Measurements from ENCODE around the gene TMEM267. TPM values are rescaled to one million over a fixed set of nuclear protein-coding genes. Genes with fewer than 3 reads are reported as not detected.
"Not testable (repeated sequence)": the region's sequence is repeated elsewhere in the genome, so short reads cannot be mapped to it uniquely, and the experiment has no call there.

TMEM267 gene
- total RNA-seq, 1 donor from 2014 or later: 8.7 TPM

- DNase-seq (ENCODE audit: low spot score): no peak
- intact Hi-C loops (cut with DNase I): no loop called here
Observed at GRCh38 chr5:43469671-43470391, 13.8 kb downstream of the TMEM267 start.

- intact Hi-C loops (cut with DNase I): no loop called here
- DNase-seq (ENCODE audit: low spot score): no peak
Observed at GRCh38 chr5:43467100-43467499, 16.6 kb downstream of the TMEM267 start.

- DNase-seq (ENCODE audit: low spot score); intact Hi-C loops (cut with DNase I): not testable (repeated sequence)
Observed at GRCh38 chr5:43465455-43465854, 18.2 kb downstream of the TMEM267 start.

GRCh38 chr5:43461066-43461465 is 22.6 kb downstream of the TMEM267 start:
- intact Hi-C loops (cut with DNase I): no loop called here
- DNase-seq (ENCODE audit: low spot score): no peak

GRCh38 chr5:43456556-43456955 is 27.1 kb downstream of the TMEM267 start:
- intact Hi-C loops (cut with DNase I): no loop called here
- DNase-seq (ENCODE audit: low spot score): no peak

- DNase-seq (ENCODE audit: low spot score); intact Hi-C loops (cut with DNase I): not testable (repeated sequence)
Observed at GRCh38 chr5:43441575-43441974, 42.1 kb downstream of the TMEM267 start.

- intact Hi-C loops (cut with DNase I): no loop called here
- no peak for DNase-seq (ENCODE audit: low spot score)
Observed at GRCh38 chr5:43437062-43437660, 46.5 kb downstream of the TMEM267 start.

GRCh38 chr5:43433382-43433781 is 50.3 kb downstream of the TMEM267 start:
- no peak for DNase-seq (ENCODE audit: low spot score)
- intact Hi-C loops (cut with DNase I): no loop called here

- intact Hi-C loops (cut with DNase I): no loop called here
Observed at GRCh38 chr5:43432486-43433375, 50.9 kb downstream of the TMEM267 start.

GRCh38 chr5:43429706-43430105 is 54.0 kb downstream of the TMEM267 start:
- intact Hi-C loops (cut with DNase I): no loop called here
- no peak for DNase-seq (ENCODE audit: low spot score)

More at GRCh38 chr5:43432486-43433375, 50.9 kb downstream of the TMEM267 start:
- no peak for DNase-seq (ENCODE audit: low spot score)

- intact Hi-C loops (cut with DNase I): no loop called here
- DNase-seq (ENCODE audit: low spot score): no peak
Observed at GRCh38 chr5:43429016-43429415, 54.6 kb downstream of the TMEM267 start.

- no peak for DNase-seq (ENCODE audit: low spot score)
- intact Hi-C loops (cut with DNase I): no loop called here
Observed at GRCh38 chr5:43427306-43427705, 56.4 kb downstream of the TMEM267 start.

- intact Hi-C loops (cut with DNase I): no loop called here
- no peak for DNase-seq (ENCODE audit: low spot score)
Observed at GRCh38 chr5:43425983-43426382, 57.7 kb downstream of the TMEM267 start.

- DNase-seq (ENCODE audit: low spot score); intact Hi-C loops (cut with DNase I): not testable (repeated sequence)
Observed at GRCh38 chr5:43423086-43423485, 60.6 kb downstream of the TMEM267 start.

- DNase-seq (ENCODE audit: low spot score): no peak
- intact Hi-C loops (cut with DNase I): no loop called here
Observed at GRCh38 chr5:43422143-43422542, 61.5 kb downstream of the TMEM267 start.

GRCh38 chr5:43421450-43422133 is 62.1 kb downstream of the TMEM267 start:
- intact Hi-C loops (cut with DNase I): no loop called here
- DNase-seq (ENCODE audit: low spot score): no peak

GRCh38 chr5:43420241-43420640 is 63.4 kb downstream of the TMEM267 start:
- no peak for DNase-seq (ENCODE audit: low spot score)
- intact Hi-C loops (cut with DNase I): no loop called here

GRCh38 chr5:43418561-43418960 is 65.1 kb downstream of the TMEM267 start:
- no peak for DNase-seq (ENCODE audit: low spot score)
- intact Hi-C loops (cut with DNase I): no loop called here

- intact Hi-C loops (cut with DNase I): no loop called here
- DNase-seq (ENCODE audit: low spot score): no peak
Observed at GRCh38 chr5:43416803-43417394, 66.8 kb downstream of the TMEM267 start.

Measured in cardiac septum (tissue), 1 donor.